Eye (tissue), 1 donor: ENCODE results near the gene USP25.
A peak's percentile ranks its signal among the peaks of the same experiment; 100 is the strongest.

Source experiments
- DNase-seq: peaks from one replicate; pipeline ENCODE4 v3.0.0-alpha.2; 2015

The USP25 gene

GRCh38 chr21:15764878-15765277, 35.1 kb downstream of the USP25 start:
- DNase-seq: no peak

GRCh38 chr21:15766952-15767603, 37.3 kb downstream of the USP25 start:
- DNase-seq: no peak

- no peak for DNase-seq
Measured at GRCh38 chr21:15768045-15768601, 38.3 kb downstream of the USP25 start.

GRCh38 chr21:15768853-15769252, 39.1 kb downstream of the USP25 start:
- DNase-seq: no peak

- no peak for DNase-seq
Measured at GRCh38 chr21:15771311-15771710, 41.5 kb downstream of the USP25 start.

GRCh38 chr21:15772654-15773053, 42.9 kb downstream of the USP25 start:
- DNase-seq: no peak

- no peak for DNase-seq
Measured at GRCh38 chr21:15774590-15774989, 44.8 kb downstream of the USP25 start.

- no peak for DNase-seq
Measured at GRCh38 chr21:15775291-15775690, 45.5 kb downstream of the USP25 start.

- no peak for DNase-seq
Measured at GRCh38 chr21:15775981-15776380, 46.2 kb downstream of the USP25 start.

GRCh38 chr21:15776818-15777217, 47.0 kb downstream of the USP25 start:
- no peak for DNase-seq

GRCh38 chr21:15781986-15782385, 52.2 kb downstream of the USP25 start:
- no peak for DNase-seq

- no peak for DNase-seq
Measured at GRCh38 chr21:15788847-15789523, 59.2 kb downstream of the USP25 start.

- DNase-seq: no peak
Measured at GRCh38 chr21:15793109-15793508, 63.3 kb downstream of the USP25 start.

GRCh38 chr21:15793550-15794235, 63.9 kb downstream of the USP25 start:
- DNase-seq: no peak

GRCh38 chr21:15794277-15794912, 64.6 kb downstream of the USP25 start:
- no peak for DNase-seq

- DNase-seq: no peak
Measured at GRCh38 chr21:15795533-15795932, 65.8 kb downstream of the USP25 start.

- DNase-seq: no peak
Measured at GRCh38 chr21:15797577-15798363, 68.0 kb downstream of the USP25 start.

GRCh38 chr21:15801352-15801863, 71.6 kb downstream of the USP25 start:
- DNase-seq: no peak

- peak; percentile 7 for DNase-seq
Measured at GRCh38 chr21:15804247-15805005, 74.6 kb downstream of the USP25 start.

- DNase-seq: no peak
Measured at GRCh38 chr21:15809065-15809464, 79.3 kb downstream of the USP25 start.

GRCh38 chr21:15809818-15810217, 80.0 kb downstream of the USP25 start:
- DNase-seq: no peak
